Adrenal gland (tissue), 12 donors: ENCODE data around the gene KRT38. TPM values are rescaled to one million over a fixed set of nuclear protein-coding genes. Genes with fewer than 3 reads are reported as not detected.

Experiments used
- DNase-seq, 7 donors: peaks; one replicate each; pipeline ENCODE4 v3.0.0-alpha.2; 2019 to 2020
- H3K27ac ChIP-seq, 5 donors: fragments of 200-600 bp; sonication (generic) in 4 of 5; 1 replicate in 3 of 5; 2 replicates in 2 of 5; pipeline versions ENCODE4 v1.5.1 to v1.8.0; 2016 to 2020; ENCODE audit warnings: mild to moderate bottlenecking in 1 of 5
- H3K27me3 ChIP-seq: fragments of 200-600 bp; 2 replicates; pipeline ENCODE4 v1.8.0; 2021
- H3K36me3 ChIP-seq, 2 donors: fragments of 200-600 bp; replicated peaks in 1 of 2; 1 replicate in 1 of 2; 2 replicates in 1 of 2; pipeline versions ENCODE4 v1.5.1 to v1.8.0; 2018 to 2022
- H3K4me1 ChIP-seq, 2 donors: fragments of 200-600 bp; replicated peaks in 1 of 2; 1 replicate in 1 of 2; 2 replicates in 1 of 2; pipeline versions ENCODE4 v1.5.1 to v1.8.0; 2018 to 2021
- H3K4me3 ChIP-seq, 4 donors: fragments of 200-600 bp; sonication (generic) in 3 of 4; one replicate each; pipeline ENCODE4 v1.5.1; 2016 to 2018
- H3K9me3 ChIP-seq, 3 donors: fragments of 200-600 bp; sonication (generic) in 1 of 3; replicated peaks in 1 of 3; 1 replicate in 2 of 3; 2 replicates in 1 of 3; pipeline versions ENCODE4 v1.5.1 to v1.8.0; 2016 to 2021
- POLR2A ChIP-seq, 2 donors: fragments of 450-650 bp; IDR thresholded peaks; one replicate each; pipeline ENCODE4 v1.6.1; 2017; ENCODE audit warnings: antibody characterized with exemption in 2 of 2, mild to moderate bottlenecking in 2 of 2, moderate library complexity in 1 of 2
- WGBS, 4 donors: extraction: QIAGEN DNeasy Blood & Tissue Kit in 2 of 4; methylation state at CpG; one replicate each; pipeline versions ENCODE4 v1.1.5 to v1.1.7; 2013 to 2017; 5-methylcytosine and 5-hydroxymethylcytosine counted together
- intact Hi-C, 2 donors: fragments of 100-400 bp; cut with DNase I; formaldehyde crosslinking; loops; one replicate each; pipeline versions ENCODE4 v1.14.1 to v1.15.0; 2022 to 2023
- polyA plus RNA-seq, 3 donors: library from polyadenylated mRNA; stranded (reverse); fragments of 200-250 nt in 2 of 3; fragments of 350-450 nt in 1 of 3; fragmentation: Illumina TruSeq in 1 of 3; extraction: RNeasy Lipid Tissue Mini Kit (QIAGEN cat#74804) in 1 of 3; gene quantifications; one replicate each; pipeline ENCODE4 v1.2.3, GENCODE V29; 2013 to 2014
- total RNA-seq, 9 donors: library from RNA; depleted of rRNA in 4 of 9; stranded (reverse); fragments of >200 nt in 4 of 9; fragments of 120-200 nt in 1 of 9; fragmentation: NEBNext Ultra II Directional in 1 of 9; extraction: Animal tissue kit (Norgen Biotek cat#: 25700) in 1 of 9; gene quantifications; one replicate each; pipeline versions ENCODE4 v1.1.0 to v1.2.4, GENCODE V29; 2013 to 2023
- TF ChIP-seq, protein P1 (sequence below), 6 experiments: fragments of 450-650 bp in 4 of 6; fragments of 200-600 bp in 2 of 6; sonication (generic) in 1 of 6; IDR thresholded peaks; 1 replicate in 5 of 6; 2 replicates in 1 of 6; pipeline versions ENCODE4 v1.5.1 to v1.8.0; 2016 to 2021; ENCODE audit warnings: antibody characterized with exemption in 6 of 6, mild to moderate bottlenecking in 2 of 6, moderate library complexity in 1 of 6
- donor health status: healthy with polysubstance abuse.
- donor health status: Bipolar disorder and iron deficiency.
- donor health status: DM: yes; HTN: yes; CAD: no.
- donor health status: DM: no; HTN: no; CAD: no.
- donor health status: DM: no; HTN: no; CAD: no.
- donor health status: DM: yes; HTN: yes; CAD: no.

Gene KRT38
- total and polyA plus RNA-seq, 12 donors: not detected

- intact Hi-C loops: no loop called here
- TF ChIP-seq, protein P1, sequence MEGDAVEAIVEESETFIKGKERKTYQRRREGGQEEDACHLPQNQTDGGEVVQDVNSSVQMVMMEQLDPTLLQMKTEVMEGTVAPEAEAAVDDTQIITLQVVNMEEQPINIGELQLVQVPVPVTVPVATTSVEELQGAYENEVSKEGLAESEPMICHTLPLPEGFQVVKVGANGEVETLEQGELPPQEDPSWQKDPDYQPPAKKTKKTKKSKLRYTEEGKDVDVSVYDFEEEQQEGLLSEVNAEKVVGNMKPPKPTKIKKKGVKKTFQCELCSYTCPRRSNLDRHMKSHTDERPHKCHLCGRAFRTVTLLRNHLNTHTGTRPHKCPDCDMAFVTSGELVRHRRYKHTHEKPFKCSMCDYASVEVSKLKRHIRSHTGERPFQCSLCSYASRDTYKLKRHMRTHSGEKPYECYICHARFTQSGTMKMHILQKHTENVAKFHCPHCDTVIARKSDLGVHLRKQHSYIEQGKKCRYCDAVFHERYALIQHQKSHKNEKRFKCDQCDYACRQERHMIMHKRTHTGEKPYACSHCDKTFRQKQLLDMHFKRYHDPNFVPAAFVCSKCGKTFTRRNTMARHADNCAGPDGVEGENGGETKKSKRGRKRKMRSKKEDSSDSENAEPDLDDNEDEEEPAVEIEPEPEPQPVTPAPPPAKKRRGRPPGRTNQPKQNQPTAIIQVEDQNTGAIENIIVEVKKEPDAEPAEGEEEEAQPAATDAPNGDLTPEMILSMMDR (IDR thresholded peaks at IDR 0.05): no peak
- TF ChIP-seq POLR2A (IDR thresholded peaks at IDR 0.05): no peak
- DNase-seq: no peak
- Histone ChIP-seq H3K27me3 (no peaks in the 10 kb centered on the region), H3K9me3 (no peaks in the 10 kb centered on the region), H3K4me3 (no peak within 1 kb of the TSS), H3K27ac (no peak within 1 kb of the TSS), H3K4me1 (no peaks in the 10 kb centered on the region), H3K36me3 (no peaks in the 10 kb centered on the region)
- WGBS, 4 donors: 83 to 94% (median 91%) methylated on average over 6 to 14 of the region's 14 CpGs
Measured at GRCh38 chr17:41466988-41467387, 26.2 kb upstream of the KRT38 start, which contains the start of gene KRT32. Gene KRT32 (minus strand): TSS chr17:41467386. CDS start chr17:41467325, 61 bp downstream.

DNA sequence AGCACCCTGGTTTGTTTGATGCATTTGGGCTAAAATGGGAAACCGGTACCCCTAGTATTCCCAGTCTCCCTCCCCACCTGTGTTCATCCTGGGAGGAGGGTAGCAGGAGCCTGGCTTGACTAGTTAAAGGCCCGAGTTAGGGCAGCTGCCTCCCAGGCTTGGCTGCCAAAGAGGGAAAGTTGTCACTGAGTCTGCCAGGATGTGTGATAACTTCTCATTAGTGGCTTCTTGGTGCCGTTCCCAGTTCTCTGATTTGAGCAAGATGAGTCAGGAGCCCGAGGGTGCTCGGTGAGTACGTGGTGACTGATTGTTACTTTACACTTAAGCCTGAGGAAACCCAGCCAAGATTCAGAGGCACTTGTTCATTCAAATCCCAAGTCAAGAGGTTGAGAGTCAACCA lies 23.9 kb upstream of the KRT38 start:
- peak in 6 of 7 donors; percentile 33 to 65 (median 47) for DNase-seq
- no peaks in the 10 kb centered on the region for H3K36me3 ChIP-seq
- intact Hi-C loops: no loop called here

DNA sequence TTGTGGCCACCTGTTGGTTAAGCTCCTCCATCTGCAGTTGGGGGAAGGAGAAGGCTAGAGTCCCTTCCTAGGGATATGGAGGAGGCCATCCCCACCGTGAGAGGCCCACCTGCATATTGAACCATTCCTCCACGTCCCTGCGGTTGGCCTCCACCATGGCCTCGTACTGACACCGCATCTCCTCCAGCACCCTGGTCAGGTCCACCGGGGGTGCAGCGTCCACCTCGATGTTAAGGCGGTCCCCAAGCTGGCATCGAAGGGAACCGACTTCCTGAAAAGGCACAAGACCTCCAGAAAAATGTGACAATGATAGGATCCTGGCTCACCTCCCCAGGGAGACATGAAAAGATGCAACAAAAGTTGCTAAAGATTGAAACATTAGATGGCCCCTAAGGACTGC lies 23.4 kb upstream of the KRT38 start:
- WGBS, 4 donors: 87 to 95% (median 89%) methylated on average over 11 of the region's 11 CpGs
- Histone ChIP-seq H3K36me3 (no peaks in the 10 kb centered on the region), H3K4me3 (no peak overlapping the region), H3K27me3 (no peaks in the 10 kb centered on the region), H3K9me3 (no peaks in the 10 kb centered on the region), H3K4me1 (no peaks in the 10 kb centered on the region), H3K27ac (no peak overlapping the region)
- no peak for TF ChIP-seq POLR2A (IDR thresholded peaks at IDR 0.05)
- TF ChIP-seq, protein P1 (IDR thresholded peaks at IDR 0.05): no peak
- intact Hi-C loops: no loop called here
- DNase-seq: no peak

More for the DNA sequence above, 23.9 kb upstream of the KRT38 start:
- no peak overlapping the region for H3K27ac ChIP-seq
- H3K9me3 ChIP-seq: no peaks in the 10 kb centered on the region
- WGBS, 4 donors: 37 to 56% (median 39%) methylated on average over 5 to 6 of the region's 6 CpGs
- no peak overlapping the region for H3K4me3 ChIP-seq
- no peaks in the 10 kb centered on the region for H3K4me1 ChIP-seq
- no peaks in the 10 kb centered on the region for H3K27me3 ChIP-seq
- no peak for TF ChIP-seq POLR2A (IDR thresholded peaks at IDR 0.05)
- TF ChIP-seq, protein P1 (IDR thresholded peaks at IDR 0.05): no peak

DNA sequence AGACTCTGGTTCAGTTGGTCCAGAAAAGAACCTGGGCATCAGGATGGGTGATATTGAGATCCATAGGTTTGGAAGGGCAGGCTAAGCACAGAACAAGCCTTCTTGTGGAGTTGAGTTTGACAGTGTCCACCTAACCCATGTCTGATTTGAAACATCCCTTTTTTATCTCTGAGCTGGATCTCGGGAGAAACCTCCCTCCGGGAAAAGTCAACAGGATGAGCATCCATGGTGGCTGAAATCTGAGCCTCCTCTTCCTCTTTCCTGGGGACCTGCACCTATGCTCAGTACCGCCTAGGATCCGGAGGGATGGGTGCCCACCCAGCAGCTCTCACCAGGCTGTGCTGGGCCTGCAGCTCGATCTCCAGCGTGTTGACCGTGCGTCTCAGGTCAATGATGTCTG lies 23.0 kb upstream of the KRT38 start:
- WGBS, 4 donors: 87 to 100% (median 94%) methylated on average over 7 to 8 of the region's 8 CpGs

More for the DNA sequence above, 23.0 kb upstream of the KRT38 start:
- intact Hi-C loops: no loop called here
- Histone ChIP-seq H3K27ac (no peak overlapping the region), H3K4me3 (no peak overlapping the region), H3K4me1 (no peaks in the 10 kb centered on the region), H3K9me3 (no peaks in the 10 kb centered on the region), H3K27me3 (no peaks in the 10 kb centered on the region), H3K36me3 (no peaks in the 10 kb centered on the region)
- TF ChIP-seq, protein P1 (IDR thresholded peaks at IDR 0.05): no peak
- DNase-seq: no peak
